Astrocyte (in vitro differentiated cells and primary cell): ENCODE measurements around the gene SPHK2. TPM values are rescaled to one million over a fixed set of nuclear protein-coding genes. Genes with fewer than 3 reads are reported as not detected.
"Not testable (repeated sequence)": the region's sequence is repeated elsewhere in the genome, so short reads cannot be mapped to it uniquely, and the experiment has no call there.

Experiments
- DNase-seq: peaks from one replicate; pipeline ENCODE4 v3.0.0-alpha.2; 2010; ENCODE audit warnings: low read depth
- FAIRE-seq: peaks from 2 replicates; lab custom pipeline; 2011; peaks lifted over from hg19 to GRCh38; lab: Jason Lieb, UNC
- H2AFZ ChIP-seq: 2 replicates; pipeline ENCODE4 v1.6.0; 2012; ENCODE audit warnings: low read depth, low read length, inconsistent platforms
- H3K27ac ChIP-seq: 2 replicates; pipeline ENCODE4 v1.5.1; 2011; ENCODE audit warnings: low read depth, low read length, inconsistent platforms
- H3K27me3 ChIP-seq: 2 replicates; pipeline ENCODE4 v1.6.0; 2011; ENCODE audit warnings: low read length, inconsistent platforms; ENCODE audit not compliant: insufficient read depth
- H3K36me3 ChIP-seq: 2 replicates; pipeline ENCODE4 v1.5.1; 2011; ENCODE audit warnings: low read length, inconsistent platforms; ENCODE audit not compliant: insufficient read depth
- H3K4me1 ChIP-seq: 2 replicates; pipeline ENCODE4 v1.5.1; 2011; ENCODE audit warnings: low read length, inconsistent platforms; ENCODE audit not compliant: insufficient read depth
- H3K4me2 ChIP-seq: 2 replicates; pipeline ENCODE4 v1.6.0; 2012; ENCODE audit warnings: low read length, inconsistent platforms
- H3K4me3 ChIP-seq: 2 replicates; pipeline ENCODE4 v1.5.1; 2011; ENCODE audit warnings: low read depth, mild to moderate bottlenecking, low read length, inconsistent platforms; ENCODE audit not compliant: insufficient read depth
- H3K79me2 ChIP-seq: 2 replicates; pipeline ENCODE4 v1.6.0; 2012; ENCODE audit warnings: mild to moderate bottlenecking, low read length, inconsistent platforms; ENCODE audit not compliant: insufficient read depth
- H3K9ac ChIP-seq: 2 replicates; pipeline ENCODE4 v1.6.0; 2012; ENCODE audit warnings: mild to moderate bottlenecking, low read length, inconsistent platforms
- H3K9me3 ChIP-seq: 2 replicates; pipeline ENCODE4 v1.5.1; 2012; ENCODE audit warnings: low read depth, mild to moderate bottlenecking, low read length, inconsistent platforms; ENCODE audit not compliant: insufficient read depth
- H4K20me1 ChIP-seq: 2 replicates; pipeline ENCODE4 v1.6.0; 2012; ENCODE audit warnings: low read length, inconsistent platforms; ENCODE audit not compliant: insufficient read depth
- H3K27ac Mint-ChIP-seq: one replicate; pipeline ENCODE4 v1.8.0; 2021; ENCODE audit warnings: mild to moderate bottlenecking, mixed read lengths; ENCODE audit not compliant: unreplicated experiment
- H3K27me3 Mint-ChIP-seq: one replicate; pipeline ENCODE4 v1.8.0; 2021; ENCODE audit warnings: low read depth, mixed read lengths; ENCODE audit not compliant: unreplicated experiment
- H3K36me3 Mint-ChIP-seq: one replicate; pipeline ENCODE4 v1.8.0; 2021; ENCODE audit warnings: low read depth, mixed read lengths; ENCODE audit not compliant: unreplicated experiment
- H3K4me1 Mint-ChIP-seq: one replicate; pipeline ENCODE4 v1.8.0; 2021; ENCODE audit warnings: low read depth, mixed read lengths; ENCODE audit not compliant: unreplicated experiment
- H3K4me3 Mint-ChIP-seq: one replicate; pipeline ENCODE4 v1.8.0; 2021; ENCODE audit warnings: mild to moderate bottlenecking, moderate library complexity, mixed read lengths; ENCODE audit not compliant: unreplicated experiment
- H3K9me3 Mint-ChIP-seq: one replicate; pipeline ENCODE4 v1.8.0; 2021; ENCODE audit warnings: mild to moderate bottlenecking, mixed read lengths; ENCODE audit not compliant: unreplicated experiment
- EZH2 ChIP-seq: IDR thresholded peaks from 2 replicates; pipeline ENCODE4 v1.6.1; 2012; ENCODE audit warnings: mild to moderate bottlenecking, low read length, inconsistent platforms; ENCODE audit not compliant: insufficient read depth
- total RNA-seq: library from RNA; stranded (reverse); gene quantifications from 2 replicates; pipeline ENCODE4 v1.2.1, GENCODE V29; 2021
- TF ChIP-seq, protein P1 (sequence below): IDR thresholded peaks from 2 replicates; pipeline ENCODE4 v1.5.1; 2011; ENCODE audit warnings: low read depth, mild to moderate bottlenecking, inconsistent platforms, low read length, moderate library complexity; ENCODE audit not compliant: insufficient read depth

The SPHK2 gene
- total RNA-seq, 1 donor from 2014 or later = 29.4 TPM

DNA sequence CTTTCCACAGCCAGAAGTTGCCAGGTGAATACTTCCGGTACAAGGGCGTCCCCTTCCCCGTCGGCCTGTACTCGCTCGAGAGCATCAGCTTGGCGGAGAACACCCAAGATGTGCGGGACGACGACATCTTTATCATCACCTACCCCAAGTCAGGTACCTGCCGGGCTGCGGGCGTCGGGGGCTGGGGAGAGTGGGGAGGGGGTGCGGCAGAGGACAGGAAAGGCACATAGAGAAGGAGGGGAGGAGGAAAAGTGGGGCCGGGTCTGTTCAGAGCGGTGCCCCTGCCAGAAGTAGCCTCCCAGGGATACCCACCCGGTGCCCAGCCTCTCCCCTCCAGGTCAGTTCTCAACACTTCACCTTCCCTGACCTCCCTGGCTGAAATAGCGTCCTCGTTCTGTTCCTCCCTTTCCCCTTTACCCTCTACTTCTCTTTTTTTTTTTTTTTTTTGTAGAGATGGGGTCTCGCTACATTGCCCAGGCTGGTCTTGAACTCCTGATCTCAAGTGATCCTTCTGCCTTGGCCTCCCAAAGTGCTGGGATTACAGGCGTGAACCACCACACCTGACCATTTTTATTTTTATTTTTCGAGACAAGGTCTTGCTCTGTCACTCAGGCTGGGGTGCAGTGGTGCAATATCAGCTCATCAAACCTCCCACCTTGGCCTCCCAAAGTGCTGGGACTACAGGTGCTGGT lies 43.2 kb upstream of the SPHK2 start:
- no peak for DNase-seq
- no peak overlapping the region for H2AFZ ChIP-seq
- H3K27me3 Mint-ChIP-seq = peaks cover 3% of the 10 kb centered on the region

DNA sequence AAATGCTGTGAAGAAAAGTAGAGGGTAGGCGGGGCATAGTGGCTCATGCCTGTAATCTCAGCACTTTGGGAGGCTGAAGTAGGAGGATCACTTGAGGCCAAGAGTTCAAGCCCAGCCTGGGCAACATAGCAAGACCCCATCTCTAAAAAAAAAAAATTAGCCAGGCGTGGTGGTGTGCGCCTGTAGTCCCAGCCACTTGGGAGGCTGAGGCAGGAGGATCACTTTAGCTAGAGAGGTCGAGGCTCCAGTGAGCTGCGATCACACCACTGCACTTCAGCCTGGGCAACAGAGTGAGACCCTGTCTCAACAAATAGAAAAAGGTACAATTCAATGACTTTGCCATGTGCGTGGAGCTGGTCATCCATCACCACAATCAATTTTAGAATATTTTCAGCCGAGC lies 41.4 kb upstream of the SPHK2 start:
- H4K20me1 ChIP-seq, H3K36me3 Mint-ChIP-seq: not testable (repeated sequence)

More for the DNA sequence above, 43.2 kb upstream of the SPHK2 start:
- Histone ChIP-seq H3K27ac (no peak overlapping the region), H3K79me2 (no peaks in the 10 kb centered on the region), H3K4me3 (no peak overlapping the region), H3K36me3 (no peaks in the 10 kb centered on the region), H3K4me2 (no peak overlapping the region), H4K20me1 (no peaks in the 10 kb centered on the region), H3K9ac (no peak overlapping the region), H3K4me1 (no peaks in the 10 kb centered on the region), H3K27me3 (no peaks in the 10 kb centered on the region), H3K9me3 (no peaks in the 10 kb centered on the region)
- no peaks in the 10 kb centered on the region for H3K36me3 Mint-ChIP-seq
- H3K4me1 Mint-ChIP-seq = peaks cover 1% of the 10 kb centered on the region
- no peak for FAIRE-seq
- TF ChIP-seq, protein P1, sequence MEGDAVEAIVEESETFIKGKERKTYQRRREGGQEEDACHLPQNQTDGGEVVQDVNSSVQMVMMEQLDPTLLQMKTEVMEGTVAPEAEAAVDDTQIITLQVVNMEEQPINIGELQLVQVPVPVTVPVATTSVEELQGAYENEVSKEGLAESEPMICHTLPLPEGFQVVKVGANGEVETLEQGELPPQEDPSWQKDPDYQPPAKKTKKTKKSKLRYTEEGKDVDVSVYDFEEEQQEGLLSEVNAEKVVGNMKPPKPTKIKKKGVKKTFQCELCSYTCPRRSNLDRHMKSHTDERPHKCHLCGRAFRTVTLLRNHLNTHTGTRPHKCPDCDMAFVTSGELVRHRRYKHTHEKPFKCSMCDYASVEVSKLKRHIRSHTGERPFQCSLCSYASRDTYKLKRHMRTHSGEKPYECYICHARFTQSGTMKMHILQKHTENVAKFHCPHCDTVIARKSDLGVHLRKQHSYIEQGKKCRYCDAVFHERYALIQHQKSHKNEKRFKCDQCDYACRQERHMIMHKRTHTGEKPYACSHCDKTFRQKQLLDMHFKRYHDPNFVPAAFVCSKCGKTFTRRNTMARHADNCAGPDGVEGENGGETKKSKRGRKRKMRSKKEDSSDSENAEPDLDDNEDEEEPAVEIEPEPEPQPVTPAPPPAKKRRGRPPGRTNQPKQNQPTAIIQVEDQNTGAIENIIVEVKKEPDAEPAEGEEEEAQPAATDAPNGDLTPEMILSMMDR = no peak
- no peak for TF ChIP-seq EZH2
- no peaks in the 10 kb centered on the region for H3K9me3 Mint-ChIP-seq
- H3K27ac Mint-ChIP-seq = no peak overlapping the region
- H3K4me3 Mint-ChIP-seq = no peak overlapping the region

DNA sequence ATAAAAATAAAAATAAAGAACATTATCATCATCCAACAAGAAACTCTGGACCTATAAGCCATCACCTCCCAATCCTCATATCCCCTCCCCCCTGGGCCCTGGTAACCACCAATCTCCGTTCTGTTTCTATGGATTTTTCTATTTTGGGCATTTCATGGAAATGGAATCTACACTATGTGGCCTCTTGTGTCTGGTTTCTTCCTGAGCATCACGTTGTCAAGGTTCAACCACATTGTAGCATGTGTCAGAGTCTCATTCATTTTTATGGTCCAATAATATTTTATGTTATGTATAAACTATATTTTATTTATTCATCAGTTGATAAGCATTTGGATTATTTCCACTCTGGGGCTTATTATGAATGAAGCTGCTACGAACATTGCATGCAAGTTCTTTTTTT lies 40.4 kb upstream of the SPHK2 start:
- H3K27ac Mint-ChIP-seq = peak overlapping the region; percentile 47
- Histone ChIP-seq H3K27ac (no peak overlapping the region), H4K20me1 (no peaks in the 10 kb centered on the region), H3K4me1 (peaks cover under 1% of the 10 kb centered on the region), H3K79me2 (no peaks in the 10 kb centered on the region), H3K27me3 (no peaks in the 10 kb centered on the region), H2AFZ (no peak overlapping the region), H3K4me2 (no peak overlapping the region), H3K9ac (no peak overlapping the region), H3K9me3 (no peaks in the 10 kb centered on the region), H3K36me3 (no peaks in the 10 kb centered on the region), H3K4me3 (no peak overlapping the region)
- H3K4me3 Mint-ChIP-seq = no peak overlapping the region
- H3K4me1 Mint-ChIP-seq = peaks cover 1% of the 10 kb centered on the region
- DNase-seq = peak; percentile 31
- no peak for FAIRE-seq
- no peaks in the 10 kb centered on the region for H3K9me3 Mint-ChIP-seq
- H3K36me3 Mint-ChIP-seq = no peaks in the 10 kb centered on the region
- no peak for TF ChIP-seq EZH2
- TF ChIP-seq, protein P1 = no peak
- H3K27me3 Mint-ChIP-seq = peaks cover 4% of the 10 kb centered on the region

More for the DNA sequence above, 41.4 kb upstream of the SPHK2 start:
- not testable (repeated sequence) for H2AFZ ChIP-seq, H3K9me3 Mint-ChIP-seq, H3K9me3 ChIP-seq, H3K79me2 ChIP-seq, H3K4me3 ChIP-seq, H3K27ac Mint-ChIP-seq, H3K4me3 Mint-ChIP-seq, H3K27me3 Mint-ChIP-seq, H3K4me1 Mint-ChIP-seq, H3K9ac ChIP-seq, H3K27ac ChIP-seq, FAIRE-seq, DNase-seq, H3K4me1 ChIP-seq, H3K27me3 ChIP-seq, H3K36me3 ChIP-seq, H3K4me2 ChIP-seq
